GM23338 (cell line): Measurements from ENCODE around the gene ATP1B3. TPM values are rescaled to one million over a fixed set of nuclear protein-coding genes. Genes with fewer than 3 reads are reported as not detected.

Experiments
- ATAC-seq: fragments of 200-7000 bp; cut with Tn5 transposase; 3 replicates; pipeline ENCODE4 v1.9.1; 2020
- DNase-seq: peaks from one replicate; pipeline ENCODE4 v3.0.0-alpha.2; 2015; ENCODE audit warnings: low spot score
- H2AFZ ChIP-seq: fragments of 200-600 bp; sonication (generic); 2 replicates; pipeline ENCODE4 v1.8.0; 2016; ENCODE audit warnings: antibody characterized with exemption, mild to moderate bottlenecking, moderate library complexity
- H3F3A ChIP-seq: fragments of 200-600 bp; sonication (generic); replicated peaks from 2 replicates; pipeline ENCODE4 v1.8.0; 2017; ENCODE audit warnings: antibody characterized with exemption, mixed run types, low read depth
- H3K27ac ChIP-seq: fragments of 200-600 bp; sonication (generic); 2 replicates; pipeline ENCODE4 v1.6.1; 2016; ENCODE audit warnings: low read depth
- H3K27me3 ChIP-seq: fragments of 200-600 bp; sonication (generic); 2 replicates; pipeline ENCODE4 v1.8.0; 2016; ENCODE audit warnings: mild to moderate bottlenecking, mixed run types, moderate library complexity; ENCODE audit not compliant: insufficient read depth
- H3K36me3 ChIP-seq: fragments of 200-600 bp; sonication (generic); 2 replicates; pipeline ENCODE4 v1.8.0; 2016; ENCODE audit warnings: mild to moderate bottlenecking; ENCODE audit not compliant: insufficient read depth
- H3K4me1 ChIP-seq: fragments of 200-600 bp; sonication (generic); 2 replicates; pipeline ENCODE4 v1.8.0; 2016; ENCODE audit warnings: mild to moderate bottlenecking, moderate library complexity; ENCODE audit not compliant: insufficient read depth
- H3K4me2 ChIP-seq: fragments of 200-600 bp; sonication (generic); 2 replicates; pipeline ENCODE4 v1.7.1; 2017; ENCODE audit warnings: mixed run types
- H3K4me3 ChIP-seq: fragments of 200-600 bp; sonication (generic); 2 replicates; pipeline ENCODE4 v1.6.1; 2016; ENCODE audit warnings: mixed run types
- H3K79me2 ChIP-seq: fragments of 200-600 bp; sonication (generic); replicated peaks from 2 replicates; pipeline ENCODE4 v1.8.0; 2017; ENCODE audit warnings: mild to moderate bottlenecking; ENCODE audit not compliant: insufficient read depth
- H3K9me2 ChIP-seq: fragments of 200-600 bp; sonication (generic); 2 replicates; pipeline ENCODE4 v1.8.0; 2017; ENCODE audit not compliant: insufficient read depth
- H4K20me1 ChIP-seq: fragments of 200-600 bp; sonication (generic); replicated peaks from 2 replicates; pipeline ENCODE4 v1.8.0; 2017; ENCODE audit warnings: mild to moderate bottlenecking; ENCODE audit not compliant: insufficient read depth
- H3K27ac Mint-ChIP-seq: 2 replicates; pipeline ENCODE4 v1.8.0; 2020; ENCODE audit warnings: inconsistent platforms, mild to moderate bottlenecking, moderate library complexity, mixed read lengths
- H3K27me3 Mint-ChIP-seq: 3 replicates; pipeline ENCODE4 v1.8.0; 2022; ENCODE audit warnings: low read depth, mild to moderate bottlenecking, moderate library complexity, mixed read lengths, inconsistent platforms; ENCODE audit not compliant: insufficient read depth, poor library complexity
- H3K36me3 Mint-ChIP-seq: 3 replicates; pipeline ENCODE4 v1.8.0; 2021; ENCODE audit warnings: low read depth, mild to moderate bottlenecking, inconsistent platforms, moderate library complexity, mixed read lengths
- H3K4me1 Mint-ChIP-seq: 3 replicates; pipeline ENCODE4 v1.8.0; 2020; ENCODE audit warnings: mild to moderate bottlenecking, inconsistent platforms, mixed read lengths
- H3K4me3 Mint-ChIP-seq: 3 replicates; pipeline ENCODE4 v1.8.0; 2021; ENCODE audit warnings: moderate library complexity, mild to moderate bottlenecking, inconsistent platforms, mixed read lengths
- H3K9me3 Mint-ChIP-seq: 3 replicates; pipeline ENCODE4 v1.8.0; 2020; ENCODE audit warnings: moderate library complexity, mild to moderate bottlenecking, inconsistent platforms, mixed read lengths
- CREB1 ChIP-seq: fragments of 250-450 bp; sonication (Bioruptor Pico); IDR thresholded peaks from 2 replicates; pipeline ENCODE4 v1.5.0; 2020; ENCODE audit warnings: low read depth, mild to moderate bottlenecking, moderate library complexity
- ETS1 ChIP-seq: IDR thresholded peaks from 2 replicates; pipeline ENCODE4 v1.6.1; 2016; ENCODE audit warnings: antibody characterized with exemption
- EZH2 ChIP-seq: fragments of 200-600 bp; sonication (generic); IDR thresholded peaks from one replicate; pipeline ENCODE4 v1.8.0; 2017; ENCODE audit warnings: antibody characterized with exemption, mild to moderate bottlenecking, low read depth; ENCODE audit not compliant: unreplicated experiment
- EZH2phosphoT487 ChIP-seq: fragments of 200-600 bp; sonication (generic); IDR thresholded peaks from one replicate; pipeline ENCODE4 v1.8.1; 2018; ENCODE audit warnings: antibody characterized with exemption; ENCODE audit not compliant: unreplicated experiment
- JUNB ChIP-seq: IDR thresholded peaks from one replicate; pipeline ENCODE4 v1.6.1; 2016; ENCODE audit warnings: antibody characterized with exemption; ENCODE audit not compliant: unreplicated experiment
- NANOG ChIP-seq: IDR thresholded peaks from 2 replicates; pipeline ENCODE4 v1.6.1; 2016; ENCODE audit warnings: antibody characterized with exemption, borderline replicate concordance
- POLR2AphosphoS5 ChIP-seq: IDR thresholded peaks from 2 replicates; pipeline ENCODE4 v1.6.1; 2016; ENCODE audit warnings: antibody characterized with exemption, low read depth
- STAT1 ChIP-seq: IDR thresholded peaks from one replicate; pipeline ENCODE4 v1.6.1; 2016; ENCODE audit warnings: antibody characterized with exemption; ENCODE audit not compliant: unreplicated experiment
- ZNF114 ChIP-seq: fragments of 250-450 bp; sonication (Bioruptor Pico); IDR thresholded peaks from 2 replicates; pipeline ENCODE4 v1.5.0; 2020; ENCODE audit warnings: mild to moderate bottlenecking, moderate library complexity
- ZNF331 ChIP-seq: fragments of 250-450 bp; sonication (Bioruptor Pico); IDR thresholded peaks from 2 replicates; pipeline ENCODE4 v1.5.0; 2020; ENCODE audit warnings: low read depth, mild to moderate bottlenecking, moderate library complexity
- ZNF462 ChIP-seq: fragments of 250-450 bp; sonication (Bioruptor Pico); IDR thresholded peaks from 2 replicates; pipeline ENCODE4 v1.5.0; 2020; ENCODE audit warnings: mild to moderate bottlenecking, moderate library complexity
- polyA plus RNA-seq: library from polyadenylated mRNA; unstranded; fragments of >200 nt; fragmentation: Nextera tagmentation; extraction: Ambion mirVana; gene quantifications from 2 replicates; pipeline ENCODE4 v1.2.1, GENCODE V29; 2016
- total RNA-seq: library from RNA; depleted of rRNA; stranded (reverse); fragments of >200 nt; shearing (Covaris generic); gene quantifications from 2 replicates; pipeline ENCODE4 v1.2.3, GENCODE V29; 2014
- TF ChIP-seq, protein P1 (sequence below): IDR thresholded peaks from one replicate; pipeline ENCODE4 v1.6.1; 2018; ENCODE audit warnings: antibody characterized with exemption; ENCODE audit not compliant: unreplicated experiment
- TF ChIP-seq, protein P2 (sequence below), 2 experiments: fragments of 200-600 bp in 1 of 2; sonication (generic) in 1 of 2; conservative IDR thresholded peaks; 2 replicates each; pipeline versions ENCODE4 v1.5.1 to v1.6.1; 2016 to 2017; ENCODE audit warnings: antibody characterized with exemption in 2 of 2, low read depth in 2 of 2, mild to moderate bottlenecking in 2 of 2, moderate library complexity in 1 of 2

Gene ATP1B3
- total and polyA plus RNA-seq, 2 experiments from 2014 or later = 135 to 315 TPM

DNA sequence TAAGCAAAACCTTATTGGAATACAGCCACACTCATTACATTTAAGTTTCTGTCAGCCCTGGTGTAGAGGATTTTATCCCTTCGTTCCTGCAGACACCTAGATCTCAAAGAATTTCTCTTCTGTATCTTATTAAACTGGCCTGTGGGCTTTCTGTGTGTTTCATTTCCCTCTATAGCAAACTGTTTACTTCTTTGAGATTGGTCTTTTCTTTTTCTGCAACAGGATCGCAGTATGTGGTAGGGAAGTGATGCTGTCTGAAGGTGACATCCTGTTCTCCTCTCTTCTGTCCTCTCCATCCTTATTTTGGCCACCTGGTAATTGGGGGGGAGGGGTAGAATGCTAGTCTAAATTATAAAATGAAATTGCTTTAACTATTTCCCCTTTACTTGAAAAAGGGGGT lies 25.5 kb downstream of the ATP1B3 start (continued):
- no peak for TF ChIP-seq EZH2phosphoT487

DNA sequence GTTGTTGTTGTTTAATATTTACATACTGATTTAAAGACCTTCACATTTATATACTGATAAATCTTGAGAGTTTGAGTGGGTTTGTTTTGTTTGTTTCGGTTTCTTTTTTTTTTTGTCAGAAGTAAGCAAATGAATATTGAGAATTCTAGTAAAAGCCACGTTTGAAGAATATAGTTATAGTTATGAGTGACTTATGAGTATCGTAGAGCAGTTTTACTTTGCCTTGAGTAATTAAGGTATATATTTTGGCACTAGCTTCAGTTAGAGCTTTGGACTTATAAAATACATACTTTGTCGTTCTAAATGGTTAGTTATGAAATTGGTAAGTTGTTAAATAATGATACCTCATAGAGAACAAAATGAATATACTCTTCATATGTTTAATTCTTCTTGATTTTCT lies 27.8 kb downstream of the ATP1B3 start:
- Mint-ChIP-seq H3K36me3 (peaks cover 67% of the 10 kb centered on the region), H3K4me1 (peaks cover 6% of the 10 kb centered on the region; the same call in 1 of the 3 replicates), H3K9me3 (peaks cover 19% of the 10 kb centered on the region), H3K4me3 (no peak overlapping the region), H3K27ac (no peak overlapping the region), H3K27me3 (no peaks in the 10 kb centered on the region)
- peaks cover 47% of the 10 kb centered on the region for H3K79me2 ChIP-seq
- ATAC-seq (no peak), DNase-seq (no peak)
- no peaks in the 10 kb centered on the region for H3K4me1 ChIP-seq
- no peak overlapping the region for H2AFZ ChIP-seq
- no peaks in the 10 kb centered on the region for H3K27me3 ChIP-seq
- H3K4me3 ChIP-seq = no peak overlapping the region
- peaks cover 35% of the 10 kb centered on the region for H3K36me3 ChIP-seq
- no peaks in the 10 kb centered on the region for H3F3A ChIP-seq
- peaks cover 23% of the 10 kb centered on the region for H4K20me1 ChIP-seq
- TF ChIP-seq EZH2phosphoT487 (no peak), JUNB (no peak), ZNF114 (CRISPR knock-in tag) (no peak), ZNF462 (CRISPR knock-in tag) (no peak), ZNF331 (no peak), STAT1 (no peak), NANOG (no peak), POLR2AphosphoS5 (no peak), CREB1 (CRISPR knock-in tag) (no peak), EZH2 (no peak), ETS1 (no peak)
- TF ChIP-seq, protein P1, sequence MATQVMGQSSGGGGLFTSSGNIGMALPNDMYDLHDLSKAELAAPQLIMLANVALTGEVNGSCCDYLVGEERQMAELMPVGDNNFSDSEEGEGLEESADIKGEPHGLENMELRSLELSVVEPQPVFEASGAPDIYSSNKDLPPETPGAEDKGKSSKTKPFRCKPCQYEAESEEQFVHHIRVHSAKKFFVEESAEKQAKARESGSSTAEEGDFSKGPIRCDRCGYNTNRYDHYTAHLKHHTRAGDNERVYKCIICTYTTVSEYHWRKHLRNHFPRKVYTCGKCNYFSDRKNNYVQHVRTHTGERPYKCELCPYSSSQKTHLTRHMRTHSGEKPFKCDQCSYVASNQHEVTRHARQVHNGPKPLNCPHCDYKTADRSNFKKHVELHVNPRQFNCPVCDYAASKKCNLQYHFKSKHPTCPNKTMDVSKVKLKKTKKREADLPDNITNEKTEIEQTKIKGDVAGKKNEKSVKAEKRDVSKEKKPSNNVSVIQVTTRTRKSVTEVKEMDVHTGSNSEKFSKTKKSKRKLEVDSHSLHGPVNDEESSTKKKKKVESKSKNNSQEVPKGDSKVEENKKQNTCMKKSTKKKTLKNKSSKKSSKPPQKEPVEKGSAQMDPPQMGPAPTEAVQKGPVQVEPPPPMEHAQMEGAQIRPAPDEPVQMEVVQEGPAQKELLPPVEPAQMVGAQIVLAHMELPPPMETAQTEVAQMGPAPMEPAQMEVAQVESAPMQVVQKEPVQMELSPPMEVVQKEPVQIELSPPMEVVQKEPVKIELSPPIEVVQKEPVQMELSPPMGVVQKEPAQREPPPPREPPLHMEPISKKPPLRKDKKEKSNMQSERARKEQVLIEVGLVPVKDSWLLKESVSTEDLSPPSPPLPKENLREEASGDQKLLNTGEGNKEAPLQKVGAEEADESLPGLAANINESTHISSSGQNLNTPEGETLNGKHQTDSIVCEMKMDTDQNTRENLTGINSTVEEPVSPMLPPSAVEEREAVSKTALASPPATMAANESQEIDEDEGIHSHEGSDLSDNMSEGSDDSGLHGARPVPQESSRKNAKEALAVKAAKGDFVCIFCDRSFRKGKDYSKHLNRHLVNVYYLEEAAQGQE = no peak
- TF ChIP-seq, protein P2, sequence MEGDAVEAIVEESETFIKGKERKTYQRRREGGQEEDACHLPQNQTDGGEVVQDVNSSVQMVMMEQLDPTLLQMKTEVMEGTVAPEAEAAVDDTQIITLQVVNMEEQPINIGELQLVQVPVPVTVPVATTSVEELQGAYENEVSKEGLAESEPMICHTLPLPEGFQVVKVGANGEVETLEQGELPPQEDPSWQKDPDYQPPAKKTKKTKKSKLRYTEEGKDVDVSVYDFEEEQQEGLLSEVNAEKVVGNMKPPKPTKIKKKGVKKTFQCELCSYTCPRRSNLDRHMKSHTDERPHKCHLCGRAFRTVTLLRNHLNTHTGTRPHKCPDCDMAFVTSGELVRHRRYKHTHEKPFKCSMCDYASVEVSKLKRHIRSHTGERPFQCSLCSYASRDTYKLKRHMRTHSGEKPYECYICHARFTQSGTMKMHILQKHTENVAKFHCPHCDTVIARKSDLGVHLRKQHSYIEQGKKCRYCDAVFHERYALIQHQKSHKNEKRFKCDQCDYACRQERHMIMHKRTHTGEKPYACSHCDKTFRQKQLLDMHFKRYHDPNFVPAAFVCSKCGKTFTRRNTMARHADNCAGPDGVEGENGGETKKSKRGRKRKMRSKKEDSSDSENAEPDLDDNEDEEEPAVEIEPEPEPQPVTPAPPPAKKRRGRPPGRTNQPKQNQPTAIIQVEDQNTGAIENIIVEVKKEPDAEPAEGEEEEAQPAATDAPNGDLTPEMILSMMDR (conservative IDR thresholded peaks at IDR 0.05; ENCODE audit: low read depth in 2 of 2) = no peak
- no peak overlapping the region for H3K4me2 ChIP-seq
- H3K9me2 ChIP-seq = no peaks in the 10 kb centered on the region
- H3K27ac ChIP-seq = no peak overlapping the region
